ENCODE data around the gene TBC1D22B. TPM values are rescaled to one million over a fixed set of nuclear protein-coding genes. Genes with fewer than 3 reads are reported as not detected.
A peak's percentile ranks its signal among the peaks of the same experiment; 100 is the strongest.

The TBC1D22B gene
- total and polyA plus RNA-seq, 9 of the 15 experiments (the other 6 are each of a cell fraction or from before 2014, with no cell fraction given), result 4.8 to 24.2 (median 13.5) TPM

DNA sequence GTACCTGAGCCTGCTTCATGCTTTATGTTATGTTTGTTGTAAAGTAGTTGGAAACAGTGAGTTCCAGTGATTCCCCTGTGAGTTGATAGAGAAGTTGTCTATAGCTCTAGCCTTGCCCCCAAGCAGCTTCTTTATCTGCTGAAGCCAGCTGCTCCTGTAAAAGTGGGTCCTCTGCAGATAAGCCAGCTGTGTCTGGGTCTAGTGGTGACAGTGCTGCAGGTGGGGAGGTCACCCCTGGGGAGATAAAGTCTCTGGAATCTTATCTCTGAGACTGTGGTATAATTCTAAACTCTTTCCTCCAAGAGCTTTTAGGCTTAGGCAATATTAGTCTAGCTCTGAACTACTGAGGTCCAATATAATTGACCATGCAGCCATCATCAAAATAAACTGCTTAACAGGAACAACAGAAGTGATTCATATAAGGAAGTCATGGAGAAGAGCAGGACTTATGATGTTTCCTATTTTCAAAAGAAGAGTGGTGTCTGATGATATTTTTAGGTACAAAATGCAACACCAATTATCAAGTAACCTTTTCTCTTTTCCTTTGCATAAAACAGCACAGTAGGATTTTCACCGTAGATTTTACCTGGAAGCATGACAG lies 44.6 kb downstream of the TBC1D22B start (continued):
- no peak for TF ChIP-seq NFRKB (IDR thresholded peaks at IDR 0.05; ENCODE audit: low read depth)
- TF ChIP-seq, protein P1, sequence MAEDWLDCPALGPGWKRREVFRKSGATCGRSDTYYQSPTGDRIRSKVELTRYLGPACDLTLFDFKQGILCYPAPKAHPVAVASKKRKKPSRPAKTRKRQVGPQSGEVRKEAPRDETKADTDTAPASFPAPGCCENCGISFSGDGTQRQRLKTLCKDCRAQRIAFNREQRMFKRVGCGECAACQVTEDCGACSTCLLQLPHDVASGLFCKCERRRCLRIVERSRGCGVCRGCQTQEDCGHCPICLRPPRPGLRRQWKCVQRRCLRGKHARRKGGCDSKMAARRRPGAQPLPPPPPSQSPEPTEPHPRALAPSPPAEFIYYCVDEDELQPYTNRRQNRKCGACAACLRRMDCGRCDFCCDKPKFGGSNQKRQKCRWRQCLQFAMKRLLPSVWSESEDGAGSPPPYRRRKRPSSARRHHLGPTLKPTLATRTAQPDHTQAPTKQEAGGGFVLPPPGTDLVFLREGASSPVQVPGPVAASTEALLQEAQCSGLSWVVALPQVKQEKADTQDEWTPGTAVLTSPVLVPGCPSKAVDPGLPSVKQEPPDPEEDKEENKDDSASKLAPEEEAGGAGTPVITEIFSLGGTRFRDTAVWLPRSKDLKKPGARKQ (CRISPR knock-in tag; IDR thresholded peaks at IDR 0.05), result no peak
- peak; percentile 39; the same call in 1 of the 2 replicates for TF ChIP-seq HSF4 (CRISPR knock-in tag; IDR thresholded peaks at IDR 0.05; ENCODE audit: borderline replicate concordance)
- TF ChIP-seq, protein P2, sequence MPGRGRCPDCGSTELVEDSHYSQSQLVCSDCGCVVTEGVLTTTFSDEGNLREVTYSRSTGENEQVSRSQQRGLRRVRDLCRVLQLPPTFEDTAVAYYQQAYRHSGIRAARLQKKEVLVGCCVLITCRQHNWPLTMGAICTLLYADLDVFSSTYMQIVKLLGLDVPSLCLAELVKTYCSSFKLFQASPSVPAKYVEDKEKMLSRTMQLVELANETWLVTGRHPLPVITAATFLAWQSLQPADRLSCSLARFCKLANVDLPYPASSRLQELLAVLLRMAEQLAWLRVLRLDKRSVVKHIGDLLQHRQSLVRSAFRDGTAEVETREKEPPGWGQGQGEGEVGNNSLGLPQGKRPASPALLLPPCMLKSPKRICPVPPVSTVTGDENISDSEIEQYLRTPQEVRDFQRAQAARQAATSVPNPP (IDR thresholded peaks at IDR 0.05; ENCODE audit: borderline replicate concordance, insufficient read depth, insufficient read length), result no peak
- peak; percentile 75 for TF ChIP-seq RB1 (IDR thresholded peaks at IDR 0.05; ENCODE audit: low read depth)
- TF ChIP-seq CC2D1A (IDR thresholded peaks at IDR 0.05), result peak; percentile 99
- TF ChIP-seq NEUROD1 (IDR thresholded peaks at IDR 0.05; ENCODE audit: borderline replicate concordance, low read depth, low read length, partially characterized antibody), result peak; percentile 95
- TF ChIP-seq, protein P3, sequence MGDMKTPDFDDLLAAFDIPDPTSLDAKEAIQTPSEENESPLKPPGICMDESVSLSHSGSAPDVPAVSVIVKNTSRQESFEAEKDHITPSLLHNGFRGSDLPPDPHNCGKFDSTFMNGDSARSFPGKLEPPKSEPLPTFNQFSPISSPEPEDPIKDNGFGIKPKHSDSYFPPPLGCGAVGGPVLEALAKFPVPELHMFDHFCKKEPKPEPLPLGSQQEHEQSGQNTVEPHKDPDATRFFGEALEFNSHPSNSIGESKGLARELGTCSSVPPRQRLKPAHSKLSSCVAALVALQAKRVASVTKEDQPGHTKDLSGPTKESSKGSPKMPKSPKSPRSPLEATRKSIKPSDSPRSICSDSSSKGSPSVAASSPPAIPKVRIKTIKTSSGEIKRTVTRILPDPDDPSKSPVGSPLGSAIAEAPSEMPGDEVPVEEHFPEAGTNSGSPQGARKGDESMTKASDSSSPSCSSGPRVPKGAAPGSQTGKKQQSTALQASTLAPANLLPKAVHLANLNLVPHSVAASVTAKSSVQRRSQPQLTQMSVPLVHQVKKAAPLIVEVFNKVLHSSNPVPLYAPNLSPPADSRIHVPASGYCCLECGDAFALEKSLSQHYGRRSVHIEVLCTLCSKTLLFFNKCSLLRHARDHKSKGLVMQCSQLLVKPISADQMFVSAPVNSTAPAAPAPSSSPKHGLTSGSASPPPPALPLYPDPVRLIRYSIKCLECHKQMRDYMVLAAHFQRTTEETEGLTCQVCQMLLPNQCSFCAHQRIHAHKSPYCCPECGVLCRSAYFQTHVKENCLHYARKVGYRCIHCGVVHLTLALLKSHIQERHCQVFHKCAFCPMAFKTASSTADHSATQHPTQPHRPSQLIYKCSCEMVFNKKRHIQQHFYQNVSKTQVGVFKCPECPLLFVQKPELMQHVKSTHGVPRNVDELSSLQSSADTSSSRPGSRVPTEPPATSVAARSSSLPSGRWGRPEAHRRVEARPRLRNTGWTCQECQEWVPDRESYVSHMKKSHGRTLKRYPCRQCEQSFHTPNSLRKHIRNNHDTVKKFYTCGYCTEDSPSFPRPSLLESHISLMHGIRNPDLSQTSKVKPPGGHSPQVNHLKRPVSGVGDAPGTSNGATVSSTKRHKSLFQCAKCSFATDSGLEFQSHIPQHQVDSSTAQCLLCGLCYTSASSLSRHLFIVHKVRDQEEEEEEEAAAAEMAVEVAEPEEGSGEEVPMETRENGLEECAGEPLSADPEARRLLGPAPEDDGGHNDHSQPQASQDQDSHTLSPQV (IDR thresholded peaks at IDR 0.05), result peak; percentile 73; the same call in 1 of the 2 replicates
